ENCODE measurements around the gene KRTAP10-9. TPM values are rescaled to one million over a fixed set of nuclear protein-coding genes. Genes with fewer than 3 reads are reported as not detected.
A peak's percentile ranks its signal among the peaks of the same experiment; 100 is the strongest.

KRTAP10-9 gene
- total RNA-seq, 1 donor from 2014 or later, result not detected

- Mint-ChIP-seq H3K27me3 (ENCODE audit: insufficient read depth) (peaks cover 6% of the 10 kb centered on the region), H3K36me3 (ENCODE audit: low read depth) (peaks cover 5% of the 10 kb centered on the region), H3K4me1 (ENCODE audit: low read depth) (peaks cover 8% of the 10 kb centered on the region), H3K27ac (no peak overlapping the region), H3K9me3 (peaks cover 37% of the 10 kb centered on the region), H3K4me3 (no peak overlapping the region)
- no peak for DNase-seq (ENCODE audit: low spot score)
- intact Hi-C loops (cut with micrococcal nuclease), result no loop called here
These were observed 14.1 kb upstream of the KRTAP10-9 start for GRCh38 chr21:44612669-44613229.

- peaks cover 15% of the 10 kb centered on the region for H3K4me1 Mint-ChIP-seq (ENCODE audit: low read depth)
- H3K4me3 Mint-ChIP-seq, result no peak overlapping the region
- peaks cover 3% of the 10 kb centered on the region for H3K27me3 Mint-ChIP-seq (ENCODE audit: insufficient read depth)
- peaks cover 9% of the 10 kb centered on the region for H3K36me3 Mint-ChIP-seq (ENCODE audit: low read depth)
- intact Hi-C loops (cut with micrococcal nuclease), result no loop called here
- peaks cover 45% of the 10 kb centered on the region for H3K9me3 Mint-ChIP-seq
- DNase-seq (ENCODE audit: low spot score), result no peak
- H3K27ac Mint-ChIP-seq, result no peak overlapping the region
These were observed 13.3 kb upstream of the KRTAP10-9 start for GRCh38 chr21:44613386-44614155.

GRCh38 chr21:44614161-44614631, 12.7 kb upstream of the KRTAP10-9 start:
- DNase-seq (ENCODE audit: low spot score), result no peak
- Mint-ChIP-seq H3K4me3 (no peak overlapping the region), H3K27me3 (ENCODE audit: insufficient read depth) (peaks cover 3% of the 10 kb centered on the region), H3K27ac (no peak overlapping the region), H3K4me1 (ENCODE audit: low read depth) (peaks cover 21% of the 10 kb centered on the region), H3K9me3 (peaks cover 46% of the 10 kb centered on the region), H3K36me3 (ENCODE audit: low read depth) (peaks cover 15% of the 10 kb centered on the region)
- intact Hi-C loops (cut with micrococcal nuclease), result no loop called here

- intact Hi-C loops (cut with micrococcal nuclease), result loop anchor here (5.0 kb wide), 1 partner anchor 42 kb away; the partner anchor contains the start of gene KRTAP12-3
These were observed 11.9 kb upstream of the KRTAP10-9 start for GRCh38 chr21:44614961-44615391.

GRCh38 chr21:44615466-44615865, 11.4 kb upstream of the KRTAP10-9 start:
- DNase-seq (ENCODE audit: low spot score), result no peak
- Mint-ChIP-seq H3K4me3 (no peak overlapping the region), H3K27ac (no peak overlapping the region), H3K4me1 (ENCODE audit: low read depth) (peaks cover 27% of the 10 kb centered on the region), H3K9me3 (peaks cover 44% of the 10 kb centered on the region), H3K27me3 (ENCODE audit: insufficient read depth) (no peaks in the 10 kb centered on the region), H3K36me3 (ENCODE audit: low read depth) (peaks cover 22% of the 10 kb centered on the region)
- intact Hi-C loops (cut with micrococcal nuclease), result loop anchor here (5.0 kb wide), 1 partner anchor 42 kb away; the partner anchor contains the start of gene KRTAP12-3

More at GRCh38 chr21:44614961-44615391, 11.9 kb upstream of the KRTAP10-9 start:
- peaks cover 46% of the 10 kb centered on the region for H3K9me3 Mint-ChIP-seq
- peaks cover 27% of the 10 kb centered on the region for H3K4me1 Mint-ChIP-seq (ENCODE audit: low read depth)
- no peak overlapping the region for H3K27ac Mint-ChIP-seq
- H3K27me3 Mint-ChIP-seq (ENCODE audit: insufficient read depth), result no peaks in the 10 kb centered on the region
- H3K4me3 Mint-ChIP-seq, result no peak overlapping the region
- H3K36me3 Mint-ChIP-seq (ENCODE audit: low read depth), result peaks cover 20% of the 10 kb centered on the region
- DNase-seq (ENCODE audit: low spot score), result no peak

- no peak overlapping the region for H3K27ac Mint-ChIP-seq
- H3K9me3 Mint-ChIP-seq, result peaks cover 44% of the 10 kb centered on the region
- intact Hi-C loops (cut with micrococcal nuclease), result loop anchor here (5.0 kb wide), 1 partner anchor 41 kb away; the partner anchor contains the start of gene KRTAP12-3
- peaks cover 27% of the 10 kb centered on the region for H3K4me1 Mint-ChIP-seq (ENCODE audit: low read depth)
- no peaks in the 10 kb centered on the region for H3K27me3 Mint-ChIP-seq (ENCODE audit: insufficient read depth)
- DNase-seq (ENCODE audit: low spot score), result no peak
- H3K36me3 Mint-ChIP-seq (ENCODE audit: low read depth), result peaks cover 26% of the 10 kb centered on the region
- no peak overlapping the region for H3K4me3 Mint-ChIP-seq
These were observed 10.8 kb upstream of the KRTAP10-9 start for GRCh38 chr21:44615911-44616590.

GRCh38 chr21:44616591-44616926, 10.3 kb upstream of the KRTAP10-9 start:
- intact Hi-C loops (cut with micrococcal nuclease), result loop anchor here (5.0 kb wide), 1 partner anchor 41 kb away; the partner anchor contains the start of gene KRTAP12-3
- Mint-ChIP-seq H3K27me3 (ENCODE audit: insufficient read depth) (no peaks in the 10 kb centered on the region), H3K4me1 (ENCODE audit: low read depth) (peaks cover 27% of the 10 kb centered on the region), H3K9me3 (peaks cover 39% of the 10 kb centered on the region), H3K36me3 (ENCODE audit: low read depth) (peaks cover 26% of the 10 kb centered on the region), H3K27ac (no peak overlapping the region), H3K4me3 (no peak overlapping the region)
- no peak for DNase-seq (ENCODE audit: low spot score)

- DNase-seq (ENCODE audit: low spot score), result no peak
- intact Hi-C loops (cut with micrococcal nuclease), result loop anchor here (5.0 kb wide), 1 partner anchor 40 kb away; the partner anchor contains the start of gene KRTAP12-3
- Mint-ChIP-seq H3K27ac (no peak overlapping the region), H3K9me3 (peaks cover 42% of the 10 kb centered on the region), H3K4me3 (no peak overlapping the region), H3K27me3 (ENCODE audit: insufficient read depth) (no peaks in the 10 kb centered on the region), H3K36me3 (ENCODE audit: low read depth) (peaks cover 26% of the 10 kb centered on the region), H3K4me1 (ENCODE audit: low read depth) (peaks cover 27% of the 10 kb centered on the region)
These were observed 9.8 kb upstream of the KRTAP10-9 start for GRCh38 chr21:44617071-44617501.

GRCh38 chr21:44618504-44618903, 8.4 kb upstream of the KRTAP10-9 start:
- no peaks in the 10 kb centered on the region for H3K27me3 Mint-ChIP-seq (ENCODE audit: insufficient read depth)
- H3K4me3 Mint-ChIP-seq, result peak overlapping the region; percentile 50
- peaks cover 30% of the 10 kb centered on the region for H3K36me3 Mint-ChIP-seq (ENCODE audit: low read depth)
- intact Hi-C loops (cut with micrococcal nuclease), result loop anchor here (5.0 kb wide), 1 partner anchor 39 kb away; the partner anchor contains the start of gene KRTAP12-3
- peaks cover 27% of the 10 kb centered on the region for H3K4me1 Mint-ChIP-seq (ENCODE audit: low read depth)
- H3K9me3 Mint-ChIP-seq, result peaks cover 52% of the 10 kb centered on the region
- peak overlapping the region; percentile 86 for H3K27ac Mint-ChIP-seq
- no peak for DNase-seq (ENCODE audit: low spot score)

- Mint-ChIP-seq H3K27me3 (ENCODE audit: insufficient read depth) (no peaks in the 10 kb centered on the region), H3K4me3 (peak overlapping the region; percentile 50), H3K27ac (peak overlapping the region; percentile 86), H3K36me3 (ENCODE audit: low read depth) (peaks cover 30% of the 10 kb centered on the region), H3K4me1 (ENCODE audit: low read depth) (peaks cover 27% of the 10 kb centered on the region), H3K9me3 (peaks cover 56% of the 10 kb centered on the region)
- peak; percentile 50 for DNase-seq (ENCODE audit: low spot score)
- intact Hi-C loops (cut with micrococcal nuclease), result loop anchor here (5.0 kb wide), 1 partner anchor 38 kb away; the partner anchor contains the start of gene KRTAP12-3
These were observed 8.0 kb upstream of the KRTAP10-9 start for GRCh38 chr21:44618909-44619308.

- Mint-ChIP-seq H3K36me3 (ENCODE audit: low read depth) (peaks cover 32% of the 10 kb centered on the region), H3K4me3 (no peak overlapping the region), H3K27ac (peak overlapping the region; percentile 11), H3K27me3 (ENCODE audit: insufficient read depth) (peaks cover 4% of the 10 kb centered on the region), H3K9me3 (peaks cover 66% of the 10 kb centered on the region), H3K4me1 (ENCODE audit: low read depth) (peaks cover 27% of the 10 kb centered on the region)
- no peak for DNase-seq (ENCODE audit: low spot score)
- intact Hi-C loops (cut with micrococcal nuclease), result loop anchor here (5.0 kb wide), 1 partner anchor 37 kb away; the partner anchor contains the start of gene KRTAP12-3
These were observed 7.0 kb upstream of the KRTAP10-9 start for GRCh38 chr21:44619886-44620285.

- H3K27ac Mint-ChIP-seq, result no peak overlapping the region
- peaks cover 4% of the 10 kb centered on the region for H3K27me3 Mint-ChIP-seq (ENCODE audit: insufficient read depth)
- intact Hi-C loops (cut with micrococcal nuclease), result no loop called here
- H3K9me3 Mint-ChIP-seq, result peaks cover 60% of the 10 kb centered on the region
- no peak overlapping the region for H3K4me3 Mint-ChIP-seq
- peaks cover 27% of the 10 kb centered on the region for H3K36me3 Mint-ChIP-seq (ENCODE audit: low read depth)
- peaks cover 12% of the 10 kb centered on the region for H3K4me1 Mint-ChIP-seq (ENCODE audit: low read depth)
- no peak for DNase-seq (ENCODE audit: low spot score)
These were observed 3.3 kb upstream of the KRTAP10-9 start for GRCh38 chr21:44623575-44623974.

Measured in activated T-helper 1 cell treated with anti-CD3 and anti-CD28 coated beads, Interleukin-12 subunit alpha, Interleukin-12 subunit beta, Interleukin-2, Interleukin-4 antibody, amounts not matched to agents 30 ng/mL and 10 ng/mL and 1 ng/mL, durations not matched to agents 14 hours and 24 hours and 36 hours (primary cell).